PC-9 (cell line): ENCODE measurements around the gene ACOT6.
"Not testable (repeated sequence)": the region's sequence is repeated elsewhere in the genome, so short reads cannot be mapped to it uniquely, and the experiment has no call there.

Source experiments
- CTCF ChIP-seq: fragments of 200-600 bp; sonication (generic); conservative IDR thresholded peaks from 2 replicates; pipeline ENCODE4 v1.6.1; 2017; ENCODE audit warnings: mixed run types, antibody characterized with exemption, mild to moderate bottlenecking, moderate library complexity
- EZH2 ChIP-seq: fragments of 200-600 bp; sonication (generic); IDR thresholded peaks from 2 replicates; pipeline ENCODE4 v1.8.0; 2017; ENCODE audit warnings: antibody characterized with exemption, low read depth

- not testable (repeated sequence) for TF ChIP-seq CTCF, EZH2
Observed at GRCh38 chr14:73582102-73582979, 30.0 kb upstream of the ACOT6 start.
